Stimulated activated CD4-positive, alpha-beta T cell treated with anti-CD3 and anti-CD28 coated beads, Interleukin-1b, Interleukin-23, amount 100 ng/mL, for 4 hours (primary cell): ENCODE results near the gene GADD45B.
"Not testable (repeated sequence)": the region's sequence is repeated elsewhere in the genome, so short reads cannot be mapped to it uniquely, and the experiment has no call there.

Source experiments
- DNase-seq, 2 donors: peaks; one replicate each; pipeline ENCODE4 v3.0.0-alpha.2; 2020; ENCODE audit warnings: low read depth in 2 of 2

GADD45B gene

DNA sequence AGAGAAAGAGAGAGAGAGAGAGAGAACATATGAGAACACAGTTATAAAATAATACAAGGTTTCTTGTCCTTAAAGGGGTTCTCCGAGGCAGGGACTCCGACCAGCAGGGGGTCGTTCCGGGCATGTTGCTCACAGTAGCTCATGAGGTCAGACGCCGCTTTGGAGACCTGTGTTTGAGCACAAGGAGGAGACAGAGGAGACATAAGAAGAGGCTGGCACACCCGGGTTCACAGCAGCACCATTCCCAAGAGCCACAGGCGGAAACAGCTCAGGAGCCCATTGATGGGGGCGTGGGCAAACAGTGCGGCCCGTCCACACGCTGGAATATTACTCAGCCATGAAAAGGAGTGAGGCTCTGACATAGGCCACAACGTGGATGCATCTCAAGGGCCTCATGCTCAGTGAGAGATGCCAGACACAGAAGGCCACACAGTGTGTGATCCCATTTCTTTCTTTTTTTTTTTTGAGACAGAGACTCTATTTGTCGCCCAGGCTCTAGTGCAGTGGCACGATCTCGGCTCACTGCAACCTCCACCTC lies 39.1 kb downstream of the GADD45B start:
- DNase-seq: no peak

DNA sequence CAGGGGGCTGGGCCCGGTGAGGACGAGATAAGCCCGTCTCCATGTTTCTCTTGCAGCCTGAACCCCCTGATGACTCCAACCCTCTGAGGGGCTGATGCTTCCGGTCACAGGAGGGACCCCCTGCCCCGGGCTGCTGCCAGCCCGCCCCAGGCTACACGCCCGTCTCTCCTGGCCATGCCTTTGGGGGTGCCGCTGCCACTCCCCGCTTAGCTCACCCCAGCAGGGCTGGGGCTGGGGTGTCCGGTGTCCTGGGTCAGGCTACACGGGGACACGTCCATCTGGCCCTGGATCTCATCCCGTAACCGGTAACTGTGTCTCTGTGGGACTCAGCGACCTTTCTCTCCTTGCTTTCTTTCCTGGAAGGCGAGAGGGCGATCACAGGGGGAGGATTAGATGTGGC lies 40.8 kb downstream of the GADD45B start:
- no peak for DNase-seq

DNA sequence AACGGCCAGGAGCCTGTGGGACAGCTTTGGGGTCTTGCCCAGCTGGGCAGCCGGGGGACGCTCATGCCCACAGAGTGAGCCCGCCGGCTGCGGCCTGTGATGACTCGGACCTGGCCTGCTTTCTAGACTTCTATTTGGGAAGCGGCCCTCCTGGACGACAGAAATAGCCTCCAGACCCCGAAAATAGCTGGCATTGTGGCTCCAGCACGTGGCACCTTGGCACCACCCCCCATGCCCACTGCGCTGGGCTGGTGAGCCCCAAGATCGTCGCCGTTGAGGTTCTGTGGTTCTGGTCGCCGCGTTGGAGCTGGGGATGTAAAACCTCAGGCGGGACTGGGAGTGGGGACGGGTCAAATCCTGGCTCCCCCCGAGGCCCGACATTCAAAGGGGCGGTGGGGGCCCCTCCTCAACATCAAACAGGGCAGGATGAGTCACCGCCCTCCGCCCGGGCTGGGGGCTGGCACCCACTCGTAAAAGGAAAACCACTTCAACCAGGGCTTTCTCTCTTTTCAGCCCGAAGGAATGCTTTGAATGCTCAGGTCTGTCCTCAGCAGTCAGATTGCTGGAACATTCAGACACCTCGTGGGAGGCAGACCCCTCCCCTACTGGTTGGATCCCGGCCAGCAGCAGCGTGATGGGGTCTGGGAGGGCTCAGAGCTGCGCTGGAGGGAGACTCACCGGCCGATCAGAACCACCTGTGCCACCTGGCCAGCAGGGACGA lies 42.1 kb downstream of the GADD45B start:
- no peak for DNase-seq

DNA sequence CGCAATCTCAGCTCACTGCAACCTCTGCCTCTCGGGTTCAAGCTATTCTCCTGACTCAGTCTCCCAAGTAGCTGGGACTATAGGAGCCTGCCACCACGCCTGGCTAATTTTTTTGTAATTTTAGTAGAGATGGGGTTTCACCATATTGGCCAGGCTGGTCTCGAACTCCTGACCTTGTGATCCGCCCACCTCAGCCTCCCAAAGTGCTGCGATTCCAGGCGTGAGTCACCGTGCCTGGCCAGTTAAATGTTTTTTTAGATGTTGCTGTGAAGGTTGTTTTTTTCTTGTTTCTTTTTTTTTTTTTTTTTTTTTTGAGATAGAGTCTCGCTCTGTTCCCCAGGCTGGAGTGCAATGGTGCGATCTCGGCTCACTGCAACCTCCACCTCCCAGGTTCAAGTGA lies 42.9 kb downstream of the GADD45B start:
- DNase-seq: not testable (repeated sequence)

DNA sequence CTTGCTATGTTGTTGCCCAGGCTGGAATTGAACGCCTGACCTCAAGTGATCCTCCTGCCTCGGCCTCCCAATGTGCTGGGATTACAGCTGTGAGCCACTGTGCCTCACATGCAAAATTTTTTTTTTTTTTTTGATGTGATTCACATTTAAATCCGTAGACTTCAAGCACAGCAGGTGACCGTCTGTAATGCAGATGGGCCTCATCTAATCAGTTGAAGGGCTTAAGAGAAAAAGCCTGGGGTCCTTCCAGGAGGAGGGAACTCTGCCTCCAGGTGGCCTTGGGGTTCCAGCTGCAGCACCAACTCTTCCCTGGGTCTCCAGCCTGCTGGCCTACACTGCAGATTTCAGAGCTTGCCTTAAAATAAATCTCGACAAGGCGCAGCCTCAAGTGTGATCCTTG lies 43.6 kb downstream of the GADD45B start:
- no peak for DNase-seq

DNA sequence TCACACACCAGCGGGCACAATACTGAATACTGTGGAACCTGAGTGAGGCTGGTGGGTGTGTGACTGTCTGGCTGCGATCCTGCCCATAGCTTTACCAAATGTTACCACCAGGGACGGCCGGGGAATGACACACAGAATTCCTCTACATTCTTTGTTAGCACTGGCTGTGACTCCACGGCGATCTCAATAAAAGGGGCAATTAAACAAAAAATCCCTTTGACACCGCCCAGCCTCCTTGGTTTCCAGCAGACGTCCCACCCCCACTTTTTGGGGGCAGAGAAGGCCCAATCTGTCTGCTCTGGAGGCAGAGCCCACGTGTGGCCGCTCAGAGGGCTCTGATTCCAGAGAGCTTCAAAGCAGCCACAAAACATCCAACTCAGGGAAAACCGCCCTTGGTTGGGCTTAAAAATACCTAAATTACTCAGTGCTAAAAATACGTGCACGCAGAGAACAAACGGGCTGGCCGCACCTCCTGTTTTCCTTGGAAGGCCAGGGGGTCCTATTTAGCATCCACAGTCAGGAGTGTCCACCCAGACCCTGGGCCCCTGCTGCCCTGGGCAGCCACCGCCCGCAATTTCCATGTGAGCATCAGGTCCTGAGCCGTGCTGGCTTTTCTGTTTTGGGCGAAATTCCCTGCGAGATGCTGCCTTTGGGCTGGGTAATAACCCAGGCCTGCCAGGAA lies 47.8 kb downstream of the GADD45B start:
- no peak for DNase-seq

DNA sequence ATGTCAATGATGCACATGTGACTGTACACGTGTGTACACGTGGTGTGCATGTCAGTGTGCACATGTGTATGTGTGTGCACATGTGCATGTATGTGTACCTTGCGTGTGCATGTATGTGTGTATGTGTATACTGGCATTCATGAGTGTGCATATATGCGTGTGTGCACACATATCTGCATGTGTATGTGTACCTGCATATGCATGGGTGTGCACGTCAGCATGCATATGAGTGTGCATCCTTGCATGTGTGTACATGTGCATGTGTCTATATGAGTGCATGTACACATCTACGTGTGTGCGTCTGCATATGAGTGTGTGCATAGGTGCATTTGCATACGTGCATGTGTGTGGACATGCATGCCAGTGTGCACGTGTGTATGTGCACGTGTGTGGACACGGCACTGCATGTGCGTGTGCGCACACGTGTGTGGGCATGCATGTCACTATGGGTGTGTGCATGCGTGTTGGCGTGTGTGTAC lies 48.5 kb downstream of the GADD45B start:
- no peak for DNase-seq

DNA sequence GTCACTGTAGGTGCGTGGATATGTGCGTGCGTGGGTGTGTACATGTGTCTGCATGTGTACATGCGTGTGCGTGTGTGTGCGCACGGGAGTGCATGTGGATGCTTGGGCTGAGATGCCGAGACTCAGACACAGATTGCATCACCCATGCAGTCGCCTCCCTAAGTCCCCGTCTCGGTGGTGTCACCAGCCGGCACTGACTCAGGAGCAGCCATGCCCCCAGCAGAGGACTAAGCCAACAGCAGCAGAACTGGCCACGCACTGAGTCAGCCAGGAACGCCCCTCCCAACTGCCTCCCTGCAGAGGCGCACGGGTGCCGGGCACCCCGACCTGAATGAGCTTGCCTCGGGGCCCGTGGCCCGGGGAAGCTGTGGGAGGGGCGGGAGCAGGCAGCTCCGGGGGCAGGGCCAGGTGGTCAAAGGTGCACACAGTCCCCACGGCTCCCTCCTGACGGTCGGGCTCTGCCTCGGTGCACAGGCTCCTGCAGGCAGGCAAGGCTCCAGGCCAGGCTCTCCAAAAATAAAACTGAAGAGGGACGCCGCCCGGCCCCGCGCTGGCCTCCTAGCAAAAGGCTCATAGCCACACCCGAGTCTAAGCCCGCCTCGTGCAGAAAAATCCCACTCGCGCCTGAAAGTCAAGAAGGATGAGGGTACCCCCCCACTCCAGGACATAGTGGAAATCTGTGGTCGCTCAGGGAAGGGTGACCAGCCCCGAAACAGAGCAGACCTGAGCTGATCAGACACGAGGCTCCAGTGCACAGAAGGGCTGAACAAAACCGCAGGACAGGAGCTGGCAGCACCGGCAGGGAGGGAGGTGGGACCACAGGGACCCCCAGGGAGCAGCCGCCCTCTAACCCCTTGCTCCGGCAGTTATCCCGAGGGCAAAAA lies 49.2 kb downstream of the GADD45B start:
- DNase-seq: no peak

DNA sequence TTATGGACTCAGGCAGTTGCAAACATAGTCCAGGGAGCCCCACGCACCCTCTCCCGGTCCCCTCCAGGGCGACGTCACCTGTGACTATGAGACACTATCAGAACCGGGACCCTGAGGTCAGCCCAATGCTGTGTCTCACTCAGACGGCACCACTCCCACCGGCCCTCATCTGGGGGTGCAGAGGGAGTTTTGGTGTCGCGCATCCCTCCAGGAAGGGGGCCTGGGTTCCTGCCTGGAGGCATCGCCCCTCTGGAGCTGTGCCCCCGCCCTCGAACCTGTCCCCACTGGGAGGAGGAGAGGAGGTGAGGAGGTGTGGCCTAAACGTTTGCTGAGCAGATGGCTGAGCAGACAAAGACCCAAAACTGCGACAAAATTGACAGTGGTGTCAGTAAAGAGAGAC lies 51.2 kb downstream of the GADD45B start:
- no peak for DNase-seq

DNA sequence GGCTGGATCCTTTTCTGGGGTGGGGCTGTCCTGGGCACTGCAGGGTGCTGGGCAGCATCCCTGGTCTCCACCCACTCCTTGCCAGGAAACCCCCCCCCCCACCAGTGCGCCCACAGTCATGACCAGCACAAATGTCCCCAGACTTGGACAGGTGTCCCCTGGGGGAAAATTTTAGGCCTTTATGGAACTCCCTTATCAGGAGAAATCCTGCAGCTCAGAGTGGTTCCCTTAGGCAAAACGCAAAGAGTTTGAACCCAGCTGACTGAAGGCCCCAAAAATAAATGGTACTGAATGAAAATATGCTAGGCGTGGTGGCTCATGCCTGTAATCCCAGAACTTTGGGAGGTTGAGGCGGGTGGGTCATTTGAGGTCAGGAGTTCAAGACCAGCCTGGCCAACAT lies 51.8 kb downstream of the GADD45B start:
- DNase-seq: no peak
